Activated CD8-positive, alpha-beta memory T cell treated with anti-CD3 and anti-CD28 coated beads for 4 hours (primary cell): ENCODE measurements around the gene IKZF2.

Experiments used
- DNase-seq, 2 donors: peaks; one replicate each; pipeline ENCODE4 v3.0.0-alpha.2; 2020; ENCODE audit warnings: low read depth in 2 of 2

The IKZF2 gene

GRCh38 chr2:213002383-213002782 lies 149.0 kb downstream of the IKZF2 start:
- DNase-seq: no peak

- DNase-seq: no peak
These were observed 150.0 kb downstream of the IKZF2 start for GRCh38 chr2:213001297-213001910.

GRCh38 chr2:212998626-212999359 lies 152.6 kb downstream of the IKZF2 start:
- DNase-seq: no peak

- no peak for DNase-seq
These were observed 153.8 kb downstream of the IKZF2 start for GRCh38 chr2:212997526-212998020.

- DNase-seq: no peak
These were observed 155.5 kb downstream of the IKZF2 start for GRCh38 chr2:212995920-212996319.

- no peak for DNase-seq
These were observed 156.4 kb downstream of the IKZF2 start for GRCh38 chr2:212994976-212995375.

GRCh38 chr2:212991120-212991519 lies 160.3 kb downstream of the IKZF2 start:
- no peak for DNase-seq

- no peak for DNase-seq
These were observed 160.7 kb downstream of the IKZF2 start for GRCh38 chr2:212990697-212991096.

GRCh38 chr2:212987492-212987891 lies 163.9 kb downstream of the IKZF2 start:
- DNase-seq: no peak

- DNase-seq: no peak
These were observed 167.3 kb downstream of the IKZF2 start for GRCh38 chr2:212984129-212984528.

GRCh38 chr2:212979799-212980198 lies 171.6 kb downstream of the IKZF2 start:
- no peak for DNase-seq

GRCh38 chr2:212979046-212979612 lies 172.3 kb downstream of the IKZF2 start:
- no peak for DNase-seq

- DNase-seq: no peak
These were observed 174.3 kb downstream of the IKZF2 start for GRCh38 chr2:212977152-212977551.

- no peak for DNase-seq
These were observed 176.1 kb downstream of the IKZF2 start for GRCh38 chr2:212975333-212975732.

- no peak for DNase-seq
These were observed 176.7 kb downstream of the IKZF2 start for GRCh38 chr2:212974692-212975091.

- no peak for DNase-seq
These were observed 178.1 kb downstream of the IKZF2 start for GRCh38 chr2:212973347-212973746.

- DNase-seq: no peak
These were observed 181.3 kb downstream of the IKZF2 start for GRCh38 chr2:212970132-212970531.

GRCh38 chr2:212968284-212969081 lies 182.9 kb downstream of the IKZF2 start:
- DNase-seq: no peak

- DNase-seq: no peak
These were observed 184.5 kb downstream of the IKZF2 start for GRCh38 chr2:212966884-212967283.

GRCh38 chr2:212962691-212963090 lies 188.7 kb downstream of the IKZF2 start:
- no peak for DNase-seq

GRCh38 chr2:212961255-212961654 lies 190.2 kb downstream of the IKZF2 start:
- DNase-seq: no peak

GRCh38 chr2:212960336-212960735 lies 191.1 kb downstream of the IKZF2 start:
- DNase-seq: no peak
